Endothelial cell (in vitro differentiated cells): Measurements from ENCODE around the gene ZNF280B. TPM values are rescaled to one million over a fixed set of nuclear protein-coding genes. Genes with fewer than 3 reads are reported as not detected.
"Not testable (repeated sequence)": the region's sequence is repeated elsewhere in the genome, so short reads cannot be mapped to it uniquely, and the experiment has no call there.

Experiments
- DNase-seq: peaks from one replicate; pipeline ENCODE4 v3.0.0; 2021; ENCODE audit warnings: low spot score
- H3K27ac Mint-ChIP-seq: one replicate; pipeline ENCODE4 v1.8.0; 2021; ENCODE audit warnings: mixed read lengths, inconsistent platforms; ENCODE audit not compliant: unreplicated experiment
- H3K27me3 Mint-ChIP-seq: one replicate; pipeline ENCODE4 v1.8.0; 2021; ENCODE audit warnings: mild to moderate bottlenecking, moderate library complexity, mixed read lengths, inconsistent platforms; ENCODE audit not compliant: unreplicated experiment
- H3K36me3 Mint-ChIP-seq: one replicate; pipeline ENCODE4 v1.8.0; 2021; ENCODE audit warnings: mild to moderate bottlenecking, low read depth, mixed read lengths, inconsistent platforms; ENCODE audit not compliant: unreplicated experiment
- H3K4me1 Mint-ChIP-seq: one replicate; pipeline ENCODE4 v1.8.0; 2021; ENCODE audit warnings: mild to moderate bottlenecking, mixed read lengths, inconsistent platforms; ENCODE audit not compliant: unreplicated experiment
- H3K4me3 Mint-ChIP-seq: one replicate; pipeline ENCODE4 v1.8.0; 2021; ENCODE audit warnings: mild to moderate bottlenecking, mixed read lengths, inconsistent platforms; ENCODE audit not compliant: unreplicated experiment
- H3K9me3 Mint-ChIP-seq: one replicate; pipeline ENCODE4 v1.8.0; 2021; ENCODE audit warnings: mixed read lengths, inconsistent platforms; ENCODE audit not compliant: unreplicated experiment
- CTCF ChIP-seq: fragments of 200-600 bp; sonication (generic); IDR thresholded peaks from one replicate; pipeline ENCODE4 v1.5.0; 2021; ENCODE audit warnings: antibody characterized with exemption; ENCODE audit not compliant: unreplicated experiment
- total RNA-seq: library from RNA; stranded (reverse); fragmentation: NEBNext Ultra II Directional; extraction: Animal tissue kit (Norgen Biotek cat#: 25700); gene quantifications from one replicate; pipeline ENCODE4 v1.2.1, GENCODE V29; 2021; ENCODE audit not compliant: unreplicated experiment

ZNF280B gene
- total RNA-seq, 1 donor from 2014 or later: 6.8 TPM

GRCh38 chr22:22469527-22469926 is 39.0 kb downstream of the ZNF280B start:
- H3K4me3 Mint-ChIP-seq: no peak overlapping the region
- no peaks in the 10 kb centered on the region for H3K27me3 Mint-ChIP-seq
- no peaks in the 10 kb centered on the region for H3K9me3 Mint-ChIP-seq
- no peak overlapping the region for H3K27ac Mint-ChIP-seq
- H3K36me3 Mint-ChIP-seq: no peaks in the 10 kb centered on the region
- TF ChIP-seq CTCF: no peak
- DNase-seq: no peak
- H3K4me1 Mint-ChIP-seq: no peaks in the 10 kb centered on the region

- H3K36me3 Mint-ChIP-seq, H3K4me3 Mint-ChIP-seq, H3K4me1 Mint-ChIP-seq, H3K27ac Mint-ChIP-seq, H3K27me3 Mint-ChIP-seq, DNase-seq, H3K9me3 Mint-ChIP-seq: not testable (repeated sequence)
Measured at GRCh38 chr22:22468794-22469469, 39.6 kb downstream of the ZNF280B start.

GRCh38 chr22:22467112-22467511 is 41.4 kb downstream of the ZNF280B start:
- H3K4me3 Mint-ChIP-seq: no peak overlapping the region
- no peaks in the 10 kb centered on the region for H3K9me3 Mint-ChIP-seq
- no peaks in the 10 kb centered on the region for H3K36me3 Mint-ChIP-seq
- H3K27me3 Mint-ChIP-seq: peaks cover 3% of the 10 kb centered on the region
- no peak overlapping the region for H3K27ac Mint-ChIP-seq
- no peak for DNase-seq
- no peaks in the 10 kb centered on the region for H3K4me1 Mint-ChIP-seq
- no peak for TF ChIP-seq CTCF

GRCh38 chr22:22465782-22466181 is 42.8 kb downstream of the ZNF280B start:
- DNase-seq: no peak
- H3K9me3 Mint-ChIP-seq: no peaks in the 10 kb centered on the region
- H3K36me3 Mint-ChIP-seq: no peaks in the 10 kb centered on the region
- no peak overlapping the region for H3K4me3 Mint-ChIP-seq
- H3K27me3 Mint-ChIP-seq: peaks cover 3% of the 10 kb centered on the region
- H3K4me1 Mint-ChIP-seq: no peaks in the 10 kb centered on the region
- H3K27ac Mint-ChIP-seq: no peak overlapping the region
- TF ChIP-seq CTCF: no peak

GRCh38 chr22:22465094-22465602 is 43.4 kb downstream of the ZNF280B start:
- no peak for DNase-seq
- peaks cover 3% of the 10 kb centered on the region for H3K27me3 Mint-ChIP-seq
- H3K9me3 Mint-ChIP-seq: no peaks in the 10 kb centered on the region
- no peak overlapping the region for H3K27ac Mint-ChIP-seq
- no peaks in the 10 kb centered on the region for H3K36me3 Mint-ChIP-seq
- TF ChIP-seq CTCF: no peak
- H3K4me3 Mint-ChIP-seq: no peak overlapping the region
- no peaks in the 10 kb centered on the region for H3K4me1 Mint-ChIP-seq
